Lower lobe of right lung (tissue), 2 donors: ENCODE measurements around the gene C1orf185. TPM values are rescaled to one million over a fixed set of nuclear protein-coding genes. Genes with fewer than 3 reads are reported as not detected.

Experiments
- ATAC-seq, 2 donors: fragments of 200-7000 bp; cut with Tn5 transposase; one replicate each; pipeline ENCODE4 v1.9.1; 2020 to 2022; ENCODE audit warnings: mild to moderate bottlenecking in 2 of 2, moderate library complexity in 2 of 2
- DNase-seq: peaks from one replicate; pipeline ENCODE4 v3.0.0-alpha.2; 2020
- H3K27ac ChIP-seq: fragments of 200-600 bp; one replicate; pipeline ENCODE4 v1.8.0; 2022
- H3K27me3 ChIP-seq: fragments of 200-600 bp; one replicate; pipeline ENCODE4 v1.8.0; 2022; ENCODE audit warnings: low read depth
- H3K36me3 ChIP-seq: fragments of 200-600 bp; one replicate; pipeline ENCODE4 v1.8.0; 2022; ENCODE audit warnings: mild to moderate bottlenecking
- H3K4me1 ChIP-seq: fragments of 200-600 bp; one replicate; pipeline ENCODE4 v1.8.0; 2022
- H3K4me3 ChIP-seq: fragments of 200-600 bp; one replicate; pipeline ENCODE4 v1.8.0; 2022; ENCODE audit warnings: mild to moderate bottlenecking
- H3K9me3 ChIP-seq: fragments of 200-600 bp; one replicate; pipeline ENCODE4 v1.8.0; 2022
- CTCF ChIP-seq: fragments of 200-600 bp; IDR thresholded peaks from one replicate; pipeline ENCODE4 v1.8.0; 2022; ENCODE audit warnings: antibody characterized with exemption, mild to moderate bottlenecking
- intact Hi-C: fragments of 100-400 bp; cut with DNase I; formaldehyde crosslinking; loops from one replicate; pipeline ENCODE4 v1.11.0; 2022
- total RNA-seq: library from RNA; stranded (reverse); fragmentation: NEBNext Ultra II Directional; extraction: Animal tissue kit (Norgen Biotek cat#: 25700); gene quantifications from one replicate; pipeline ENCODE4 v1.2.1, GENCODE V29; 2021
- donor health status: DM: no; HTN: yes; CAD: no; lungs with severe emphysema.

C1orf185 gene
- total RNA-seq, 1 donor from 2014 or later, result not detected

GRCh38 chr1:51086496-51087271 is 15.3 kb upstream of the C1orf185 start:
- ATAC-seq, result peak in 1 of 2 donors; percentile 23
- intact Hi-C loops, result no loop called here
- Histone ChIP-seq H3K27me3 (peaks cover 14% of the 10 kb centered on the region), H3K36me3 (no peaks in the 10 kb centered on the region), H3K9me3 (no peaks in the 10 kb centered on the region), H3K4me3 (no peak overlapping the region), H3K27ac (no peak overlapping the region), H3K4me1 (no peaks in the 10 kb centered on the region)
- DNase-seq, result no peak
- TF ChIP-seq CTCF, result no peak

GRCh38 chr1:51088474-51088873 is 13.6 kb upstream of the C1orf185 start:
- no peaks in the 10 kb centered on the region for H3K36me3 ChIP-seq
- H3K4me3 ChIP-seq, result no peak overlapping the region
- DNase-seq (no peak), ATAC-seq (no peak)
- intact Hi-C loops, result no loop called here
- TF ChIP-seq CTCF, result no peak
- peaks cover 14% of the 10 kb centered on the region for H3K27me3 ChIP-seq
- H3K4me1 ChIP-seq, result no peaks in the 10 kb centered on the region
- no peak overlapping the region for H3K27ac ChIP-seq
- no peaks in the 10 kb centered on the region for H3K9me3 ChIP-seq

- Histone ChIP-seq H3K4me1 (no peaks in the 10 kb centered on the region), H3K36me3 (no peaks in the 10 kb centered on the region), H3K27ac (no peak overlapping the region), H3K27me3 (no peaks in the 10 kb centered on the region), H3K9me3 (no peaks in the 10 kb centered on the region), H3K4me3 (no peak overlapping the region)
- no peak for ATAC-seq
- intact Hi-C loops, result no loop called here
- no peak for TF ChIP-seq CTCF
- no peak for DNase-seq
Observed at GRCh38 chr1:51093581-51093980, 8.4 kb upstream of the C1orf185 start.

- Histone ChIP-seq H3K4me1 (no peaks in the 10 kb centered on the region), H3K9me3 (no peaks in the 10 kb centered on the region), H3K27ac (no peak overlapping the region), H3K36me3 (no peaks in the 10 kb centered on the region), H3K4me3 (no peak overlapping the region), H3K27me3 (no peaks in the 10 kb centered on the region)
- intact Hi-C loops, result no loop called here
- no peak for TF ChIP-seq CTCF
- DNase-seq (no peak), ATAC-seq (no peak)
Observed at GRCh38 chr1:51097171-51097570, 4.9 kb upstream of the C1orf185 start.

GRCh38 chr1:51100264-51100880 is 1.7 kb upstream of the C1orf185 start:
- ATAC-seq (no peak), DNase-seq (no peak)
- Histone ChIP-seq H3K27ac (no peak overlapping the region), H3K4me1 (no peaks in the 10 kb centered on the region), H3K4me3 (no peak overlapping the region), H3K9me3 (no peaks in the 10 kb centered on the region), H3K36me3 (no peaks in the 10 kb centered on the region), H3K27me3 (no peaks in the 10 kb centered on the region)
- TF ChIP-seq CTCF, result no peak
- intact Hi-C loops, result no loop called here
